Measurements from ENCODE around the gene OGDH.

The OGDH gene

GRCh38 chr7:44564606-44565005 is 41.8 kb upstream of the OGDH start:
- Histone ChIP-seq H3K36me3 (ENCODE audit: insufficient read depth, low read length) (peaks cover 63% of the 10 kb centered on the region), H3F3A (ENCODE audit: insufficient read depth, low read length) (no peaks in the 10 kb centered on the region), H3K4me2 (ENCODE audit: low read length) (no peak overlapping the region), H3K27ac (ENCODE audit: low read depth, low read length, poor library complexity, severe bottlenecking) (no peak overlapping the region), H3K9me3 (ENCODE audit: low read length) (no peaks in the 10 kb centered on the region), H3K9ac (ENCODE audit: low read length) (no peak overlapping the region), H3K27me3 (ENCODE audit: insufficient read depth, low read length) (no peaks in the 10 kb centered on the region), H3K4me1 (ENCODE audit: insufficient read depth, low read length, severe bottlenecking) (no peaks in the 10 kb centered on the region), H2AFZ (ENCODE audit: low read length) (no peak overlapping the region), H3K9me2 (ENCODE audit: low read depth, low read length) (no peaks in the 10 kb centered on the region), H3K79me2 (ENCODE audit: insufficient read depth, low read length) (no peaks in the 10 kb centered on the region), H4K20me1 (ENCODE audit: insufficient read depth, low read length) (no peaks in the 10 kb centered on the region), H3K4me3 (ENCODE audit: low read depth, low read length, poor library complexity, severe bottlenecking) (no peak overlapping the region)
- TF ChIP-seq CTCF (IDR thresholded peaks at IDR 0.05; ENCODE audit: low read length) (no peak), EZH2 (IDR thresholded peaks at IDR 0.05; ENCODE audit: borderline replicate concordance, low read length) (no peak)

GRCh38 chr7:44565097-44565794 is 41.2 kb upstream of the OGDH start:
- peaks cover 69% of the 10 kb centered on the region for H3K36me3 ChIP-seq (ENCODE audit: insufficient read depth, low read length)

GRCh38 chr7:44565795-44566559 is 40.5 kb upstream of the OGDH start:
- H3K36me3 ChIP-seq (ENCODE audit: insufficient read depth, low read length): peaks cover 77% of the 10 kb centered on the region
- H2AFZ ChIP-seq (ENCODE audit: low read length): no peak overlapping the region
- no peak overlapping the region for H3K4me3 ChIP-seq (ENCODE audit: low read depth, low read length, poor library complexity, severe bottlenecking)
- H3K27ac ChIP-seq (ENCODE audit: low read depth, low read length, poor library complexity, severe bottlenecking): no peak overlapping the region
- H3K9me3 ChIP-seq (ENCODE audit: low read length): no peaks in the 10 kb centered on the region
- H3K79me2 ChIP-seq (ENCODE audit: insufficient read depth, low read length): no peaks in the 10 kb centered on the region
- TF ChIP-seq EZH2 (IDR thresholded peaks at IDR 0.05; ENCODE audit: borderline replicate concordance, low read length) (no peak), CTCF (IDR thresholded peaks at IDR 0.05; ENCODE audit: low read length) (no peak)
- H3K4me1 ChIP-seq (ENCODE audit: insufficient read depth, low read length, severe bottlenecking): no peaks in the 10 kb centered on the region
- H4K20me1 ChIP-seq (ENCODE audit: insufficient read depth, low read length): no peaks in the 10 kb centered on the region
- no peaks in the 10 kb centered on the region for H3K27me3 ChIP-seq (ENCODE audit: insufficient read depth, low read length)
- H3K4me2 ChIP-seq (ENCODE audit: low read length): no peak overlapping the region
- no peaks in the 10 kb centered on the region for H3F3A ChIP-seq (ENCODE audit: insufficient read depth, low read length)
- no peaks in the 10 kb centered on the region for H3K9me2 ChIP-seq (ENCODE audit: low read depth, low read length)
- no peak overlapping the region for H3K9ac ChIP-seq (ENCODE audit: low read length)

More at GRCh38 chr7:44565097-44565794, 41.2 kb upstream of the OGDH start:
- H3K4me3 ChIP-seq (ENCODE audit: low read depth, low read length, poor library complexity, severe bottlenecking): no peak overlapping the region
- no peak for TF ChIP-seq EZH2 (IDR thresholded peaks at IDR 0.05; ENCODE audit: borderline replicate concordance, low read length)
- peak; percentile 98 for TF ChIP-seq CTCF (IDR thresholded peaks at IDR 0.05; ENCODE audit: low read length)
- H3K4me2 ChIP-seq (ENCODE audit: low read length): no peak overlapping the region
- H3K9me2 ChIP-seq (ENCODE audit: low read depth, low read length): no peaks in the 10 kb centered on the region
- no peak overlapping the region for H2AFZ ChIP-seq (ENCODE audit: low read length)
- H3F3A ChIP-seq (ENCODE audit: insufficient read depth, low read length): no peaks in the 10 kb centered on the region
- no peaks in the 10 kb centered on the region for H3K9me3 ChIP-seq (ENCODE audit: low read length)
- no peaks in the 10 kb centered on the region for H3K79me2 ChIP-seq (ENCODE audit: insufficient read depth, low read length)
- no peak overlapping the region for H3K9ac ChIP-seq (ENCODE audit: low read length)
- H3K27me3 ChIP-seq (ENCODE audit: insufficient read depth, low read length): no peaks in the 10 kb centered on the region
- no peak overlapping the region for H3K27ac ChIP-seq (ENCODE audit: low read depth, low read length, poor library complexity, severe bottlenecking)
- H4K20me1 ChIP-seq (ENCODE audit: insufficient read depth, low read length): no peaks in the 10 kb centered on the region
- H3K4me1 ChIP-seq (ENCODE audit: insufficient read depth, low read length, severe bottlenecking): no peaks in the 10 kb centered on the region

Measured in OCI-LY1 (cell line).